GM20000 (cell line): Measurements from ENCODE around the gene KLHL4.

Experiments
- DNase-seq: peaks from one replicate; pipeline ENCODE4 v3.0.0; 2012; ENCODE audit warnings: low spot score
- CTCF ChIP-seq: IDR thresholded peaks from 2 replicates; pipeline ENCODE4 v1.5.1; 2012; ENCODE audit warnings: mild to moderate bottlenecking, control low read depth; ENCODE audit errors: extremely low read depth, missing control alignments

Gene KLHL4

GRCh38 chrX:87525771-87526229 lies 8.2 kb downstream of the KLHL4 start:
- no peak for DNase-seq
- TF ChIP-seq CTCF: no peak

DNA sequence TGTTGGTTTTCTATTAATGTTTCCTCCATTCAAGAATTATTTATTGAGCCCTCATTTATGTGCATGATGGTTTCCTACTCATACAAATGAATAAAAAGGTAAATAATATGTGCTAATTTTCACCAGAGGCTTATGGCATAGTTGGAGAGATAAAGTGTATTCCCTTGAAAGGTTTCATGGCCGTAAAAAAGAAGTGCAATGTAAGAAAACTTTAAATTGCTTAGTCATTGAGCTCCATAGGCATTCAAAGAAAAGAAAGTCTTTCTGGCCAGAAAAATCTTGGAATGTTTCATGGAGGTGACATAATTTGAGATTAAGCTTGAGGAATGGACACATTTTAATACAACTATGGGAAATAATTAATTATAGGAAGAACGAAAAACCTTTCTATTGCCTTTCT lies 8.7 kb downstream of the KLHL4 start:
- no peak for DNase-seq
- no peak for TF ChIP-seq CTCF

DNA sequence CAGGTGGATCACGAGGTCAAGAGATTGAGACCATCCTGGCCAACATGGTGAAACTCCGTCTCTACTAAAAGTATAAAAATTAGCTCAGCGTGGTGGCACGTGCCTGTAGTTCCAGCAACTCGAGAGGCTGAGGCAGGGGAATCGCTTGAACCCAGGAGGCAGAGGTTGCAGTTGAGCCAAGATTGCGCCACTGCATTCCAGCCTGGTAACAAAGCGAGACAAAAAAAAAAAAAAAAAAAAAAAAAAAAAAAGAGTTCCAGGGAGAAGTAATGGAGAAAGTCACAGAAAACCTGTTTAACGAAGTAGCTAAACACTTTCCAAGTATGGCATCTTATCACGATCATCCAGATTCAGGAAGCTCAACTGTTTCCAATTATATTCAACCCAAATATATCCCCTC lies 10.9 kb downstream of the KLHL4 start:
- DNase-seq: no peak
- TF ChIP-seq CTCF: no peak

DNA sequence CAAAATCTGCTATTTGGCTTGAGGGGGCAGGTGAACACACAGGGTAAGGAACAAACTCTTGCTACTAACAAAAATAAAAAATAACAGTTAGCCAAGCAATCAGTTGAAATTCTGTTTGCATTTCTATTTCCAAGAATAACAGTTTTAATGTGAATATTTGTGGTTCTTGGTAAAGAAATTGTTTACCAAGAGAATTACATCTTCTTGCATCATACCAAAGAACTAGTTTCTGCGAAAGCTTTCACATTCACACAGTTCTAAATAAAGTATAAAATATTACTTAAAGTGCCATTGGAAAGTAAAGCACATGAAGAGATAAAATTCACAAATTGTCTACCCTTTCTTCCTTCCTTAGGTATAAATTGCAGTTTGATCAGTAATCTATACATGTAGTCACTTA lies 54.4 kb downstream of the KLHL4 start:
- no peak for DNase-seq
- TF ChIP-seq CTCF: no peak

GRCh38 chrX:87572901-87573300 lies 55.3 kb downstream of the KLHL4 start:
- no peak for DNase-seq
- no peak for TF ChIP-seq CTCF

DNA sequence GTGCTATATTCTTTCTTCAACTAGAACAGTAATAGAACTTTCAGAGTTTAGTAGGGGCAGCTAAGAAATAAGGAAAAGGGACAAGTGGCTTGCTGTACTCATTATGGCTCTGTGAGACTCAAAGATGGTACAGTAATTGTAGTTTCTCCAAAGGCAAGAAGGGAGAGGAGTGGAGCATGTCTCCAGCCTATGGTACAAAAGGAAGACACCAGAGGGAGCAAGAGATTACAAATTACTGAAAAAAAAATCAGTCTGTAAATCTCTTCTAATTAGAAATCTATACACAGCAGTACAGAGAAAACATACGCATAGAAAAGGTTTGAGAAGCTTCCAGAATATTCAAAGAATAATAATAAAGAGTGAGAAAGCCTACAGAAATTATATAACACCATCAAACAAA lies 61.4 kb downstream of the KLHL4 start:
- DNase-seq: no peak
- TF ChIP-seq CTCF: no peak

DNA sequence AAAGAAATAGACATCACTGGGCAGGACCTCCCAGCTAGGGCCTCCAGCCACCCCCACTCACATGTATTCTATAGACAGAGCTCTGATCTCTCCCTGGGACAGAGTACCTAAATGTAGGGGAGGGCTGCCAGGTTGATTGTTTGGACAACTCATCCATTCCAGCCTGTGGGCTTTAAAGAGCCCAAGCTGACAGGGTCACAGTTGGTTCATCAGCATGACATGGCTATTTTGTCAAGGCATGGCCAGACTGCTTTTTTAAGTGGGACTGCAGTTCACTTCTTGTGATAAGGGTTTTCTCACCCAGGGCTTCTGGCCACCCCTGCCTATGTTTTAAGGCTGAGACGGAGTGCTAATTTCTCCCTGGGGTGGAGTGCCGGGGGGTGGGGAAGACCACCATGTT lies 63.3 kb downstream of the KLHL4 start:
- DNase-seq: no peak
- no peak for TF ChIP-seq CTCF

- no peak for TF ChIP-seq CTCF
- DNase-seq: no peak
These were observed 64.9 kb downstream of the KLHL4 start for GRCh38 chrX:87582453-87582852.
